Keratinocyte (primary cell): ENCODE results near the gene TALDO1. TPM values are rescaled to one million over a fixed set of nuclear protein-coding genes. Genes with fewer than 3 reads are reported as not detected.

Experiments
- DNase-seq: peaks from one replicate; pipeline ENCODE4 v3.0.0-alpha.2; 2011; ENCODE audit warnings: low read depth, missing footprints, low spot score
- FAIRE-seq: peaks from 2 replicates; lab custom pipeline; 2011; peaks lifted over from hg19 to GRCh38; lab: Jason Lieb, UNC
- H2AFZ ChIP-seq: 2 replicates; pipeline ENCODE4 v1.6.0; 2012; ENCODE audit warnings: low read length, control low read depth, inconsistent platforms; ENCODE audit not compliant: control insufficient read depth
- H3K27ac ChIP-seq: 2 replicates; pipeline ENCODE4 v1.5.1; 2011; ENCODE audit warnings: low read length; ENCODE audit not compliant: control insufficient read depth, insufficient read depth
- H3K27me3 ChIP-seq: 3 replicates; pipeline ENCODE4 v1.6.0; 2011; ENCODE audit warnings: low read length; ENCODE audit not compliant: control insufficient read depth, insufficient read depth; ENCODE audit errors: extremely low read depth
- H3K36me3 ChIP-seq, 2 experiments: 2 replicates in 1 of 2; 3 replicates in 1 of 2; pipeline ENCODE4 v1.5.1; 2011; ENCODE audit warnings: low read length in 2 of 2, mild to moderate bottlenecking in 1 of 2; ENCODE audit not compliant: control insufficient read depth in 2 of 2, insufficient read depth in 2 of 2; ENCODE audit errors: extremely low read depth in 1 of 2
- H3K4me1 ChIP-seq: 3 replicates; pipeline ENCODE4 v1.5.1; 2011; ENCODE audit warnings: low read length; ENCODE audit not compliant: control insufficient read depth, insufficient read depth; ENCODE audit errors: extremely low read depth
- H3K4me2 ChIP-seq: 3 replicates; pipeline ENCODE4 v1.6.0; 2011; ENCODE audit warnings: low read depth, low read length; ENCODE audit not compliant: control insufficient read depth, insufficient read depth; ENCODE audit errors: extremely low read depth
- H3K4me3 ChIP-seq, 3 experiments: fragments of 200-600 bp in 1 of 3; sonication (generic) in 1 of 3; 2 replicates in 2 of 3; 3 replicates in 1 of 3; pipeline ENCODE4 v1.5.1; 2011 to 2016; ENCODE audit warnings: low read length in 3 of 3, mild to moderate bottlenecking in 3 of 3, control low read depth in 2 of 3, inconsistent platforms in 1 of 3, low read depth in 1 of 3, mixed read lengths in 1 of 3, mixed run types in 1 of 3, moderate library complexity in 1 of 3; ENCODE audit not compliant: control insufficient read depth in 2 of 3, insufficient read depth in 2 of 3; ENCODE audit errors: extremely low read depth in 1 of 3
- H3K79me2 ChIP-seq: 2 replicates; pipeline ENCODE4 v1.6.0; 2012; ENCODE audit warnings: low read length; ENCODE audit not compliant: control insufficient read depth, insufficient read depth
- H3K9ac ChIP-seq: 3 replicates; pipeline ENCODE4 v1.6.0; 2011; ENCODE audit warnings: low read length; ENCODE audit not compliant: control insufficient read depth, insufficient read depth; ENCODE audit errors: extremely low read depth
- H3K9me1 ChIP-seq: 3 replicates; pipeline ENCODE4 v1.6.0; 2011; ENCODE audit warnings: low read length; ENCODE audit not compliant: control insufficient read depth, insufficient read depth; ENCODE audit errors: extremely low read depth
- H3K9me3 ChIP-seq: 2 replicates; pipeline ENCODE4 v1.5.1; 2012; ENCODE audit warnings: low read depth, low read length; ENCODE audit not compliant: control insufficient read depth
- H4K20me1 ChIP-seq: 3 replicates; pipeline ENCODE4 v1.6.0; 2011; ENCODE audit warnings: low read length; ENCODE audit not compliant: control insufficient read depth, insufficient read depth; ENCODE audit errors: extremely low read depth
- EZH2 ChIP-seq: IDR thresholded peaks from one replicate; pipeline ENCODE4 v1.6.1; 2012; ENCODE audit warnings: inconsistent platforms, mild to moderate bottlenecking, low read length, moderate library complexity
- dilution Hi-C: fragments of 300-500 bp; cut with MboI; formaldehyde crosslinking; loops from one replicate; pipeline ENCODE4 v1.7.0; 2020; ENCODE audit warnings: low sequenced_read_pairs; ENCODE audit not compliant: extremely low pct_ligation_motif_present
- polyA plus RNA-seq, 5 experiments: library from polyadenylated mRNA; depleted of rRNA in 3 of 5; stranded (reverse) in 3 of 5; stranded (forward) in 1 of 5; unstranded in 1 of 5; fragments of >200 nt; gene quantifications; 1 replicate in 1 of 5; 2 replicates in 3 of 5; 3 replicates in 1 of 5; pipeline versions ENCODE4 v1.2.1 to v1.2.3, GENCODE V29; 2011 to 2012; ENCODE audit warnings: missing spikeins in 2 of 5, low read depth in 1 of 5, low replicate concordance in 1 of 5
- TF ChIP-seq, protein P1 (sequence below), 3 experiments: IDR thresholded peaks in 1 of 3; conservative IDR thresholded peaks in 1 of 3; optimal IDR thresholded peaks in 1 of 3; 2 replicates in 2 of 3; 3 replicates in 1 of 3; pipeline versions ENCODE3 to v1.5.1; 2011; ENCODE audit warnings: low read length in 3 of 3, mild to moderate bottlenecking in 3 of 3, moderate library complexity in 2 of 3, control low read depth in 1 of 3, inconsistent platforms in 1 of 3; ENCODE audit not compliant: insufficient read depth in 2 of 3; ENCODE audit errors: extremely low read depth in 1 of 3

TALDO1 gene
- polyA plus RNA-seq, 1 donor (not counting 4 experiments of a cell fraction or from before 2014, with no cell fraction given), result 162 TPM

DNA sequence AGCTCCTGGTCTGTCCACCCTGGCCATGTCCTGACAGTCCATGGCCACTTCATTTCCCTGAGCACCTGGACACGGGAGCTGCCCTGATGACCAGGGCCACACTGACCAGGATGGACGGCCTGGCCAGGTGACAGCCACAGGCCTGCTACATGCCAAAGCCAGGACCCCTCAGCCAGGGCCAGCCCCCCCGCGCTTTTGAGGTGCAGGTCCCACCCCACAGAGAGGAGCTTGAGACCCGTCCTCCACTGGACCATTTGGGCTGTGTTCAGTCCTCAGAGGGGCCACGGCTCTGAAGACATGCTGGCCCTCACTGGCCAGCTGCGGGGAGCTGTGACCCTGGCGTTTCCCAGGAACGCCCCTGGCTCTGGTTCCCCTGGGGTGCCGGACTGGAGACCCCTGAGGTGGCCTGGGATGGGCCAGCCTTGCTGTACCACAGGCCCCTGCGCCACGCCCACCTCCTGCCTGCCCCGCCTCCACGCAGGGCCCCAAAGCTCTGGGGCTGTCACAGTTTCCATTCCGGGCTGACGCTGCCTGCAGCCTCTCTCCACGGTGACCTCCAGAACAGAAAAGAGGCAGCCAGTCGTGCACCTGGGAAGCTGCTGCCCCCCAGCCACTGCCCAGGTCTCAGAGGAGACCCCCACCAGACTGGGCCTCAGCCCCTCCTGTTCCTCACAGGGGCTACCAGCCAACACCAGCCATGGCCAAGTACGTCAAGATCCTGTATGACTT, 23.1 kb upstream of the TALDO1 start:
- Histone ChIP-seq H3K9me3 (no peaks in the 10 kb centered on the region), H3K9ac (no peak overlapping the region), H3K36me3 (peaks cover 30 to 34% of the 10 kb centered on the region in 2 experiments), H3K27ac (no peak overlapping the region), H3K79me2 (no peaks in the 10 kb centered on the region), H3K4me2 (no peak overlapping the region), H2AFZ (no peak overlapping the region), H3K9me1 (no peaks in the 10 kb centered on the region), H4K20me1 (peaks cover 2% of the 10 kb centered on the region), H3K4me3 (no peak overlapping the region), H3K27me3 (no peaks in the 10 kb centered on the region), H3K4me1 (peaks cover 12% of the 10 kb centered on the region)
- TF ChIP-seq EZH2, result no peak
- TF ChIP-seq, protein P1, sequence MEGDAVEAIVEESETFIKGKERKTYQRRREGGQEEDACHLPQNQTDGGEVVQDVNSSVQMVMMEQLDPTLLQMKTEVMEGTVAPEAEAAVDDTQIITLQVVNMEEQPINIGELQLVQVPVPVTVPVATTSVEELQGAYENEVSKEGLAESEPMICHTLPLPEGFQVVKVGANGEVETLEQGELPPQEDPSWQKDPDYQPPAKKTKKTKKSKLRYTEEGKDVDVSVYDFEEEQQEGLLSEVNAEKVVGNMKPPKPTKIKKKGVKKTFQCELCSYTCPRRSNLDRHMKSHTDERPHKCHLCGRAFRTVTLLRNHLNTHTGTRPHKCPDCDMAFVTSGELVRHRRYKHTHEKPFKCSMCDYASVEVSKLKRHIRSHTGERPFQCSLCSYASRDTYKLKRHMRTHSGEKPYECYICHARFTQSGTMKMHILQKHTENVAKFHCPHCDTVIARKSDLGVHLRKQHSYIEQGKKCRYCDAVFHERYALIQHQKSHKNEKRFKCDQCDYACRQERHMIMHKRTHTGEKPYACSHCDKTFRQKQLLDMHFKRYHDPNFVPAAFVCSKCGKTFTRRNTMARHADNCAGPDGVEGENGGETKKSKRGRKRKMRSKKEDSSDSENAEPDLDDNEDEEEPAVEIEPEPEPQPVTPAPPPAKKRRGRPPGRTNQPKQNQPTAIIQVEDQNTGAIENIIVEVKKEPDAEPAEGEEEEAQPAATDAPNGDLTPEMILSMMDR (optimal IDR thresholded peaks at IDR 0.05 in 1 of 3, IDR thresholded peaks at IDR 0.05 in 1 of 3, conservative IDR thresholded peaks at IDR 0.05 in 1 of 3; ENCODE audit: extremely low read depth in 1 of 3, insufficient read depth in 2 of 3, low read length in 3 of 3), result no peak
- FAIRE-seq (no peak), DNase-seq (no peak)
- dilution Hi-C loops, result no loop called here

DNA sequence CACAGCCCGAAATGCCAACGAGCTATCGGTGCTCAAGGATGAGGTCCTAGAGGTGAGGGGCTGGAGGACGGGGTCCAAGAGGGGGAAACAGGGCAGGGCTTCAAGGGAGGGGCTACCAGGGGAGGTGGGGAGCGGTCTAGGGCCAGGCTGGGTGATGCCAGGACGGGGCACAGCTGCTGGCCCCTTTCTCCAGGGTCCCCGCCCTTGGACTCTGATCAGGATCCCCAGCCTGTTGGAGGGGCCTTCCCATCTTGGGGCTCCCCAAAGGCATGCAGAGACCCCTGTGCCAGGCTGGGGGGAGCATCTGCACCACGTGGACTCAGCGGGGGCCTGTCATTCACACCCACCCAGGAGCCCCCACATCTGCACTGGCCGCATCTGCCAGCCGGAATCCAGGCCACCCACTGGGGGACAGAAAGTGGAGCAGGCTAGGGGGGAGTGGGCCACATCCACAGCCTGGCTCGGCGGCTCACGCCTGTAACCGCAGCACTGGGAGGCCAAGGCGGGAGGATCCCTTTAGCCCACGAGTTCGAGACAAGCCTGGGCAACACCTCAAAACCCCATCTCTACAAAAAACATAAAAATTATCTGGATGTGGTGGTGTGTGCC, 22.4 kb upstream of the TALDO1 start:
- Histone ChIP-seq H3K9ac (no peak overlapping the region), H3K79me2 (no peaks in the 10 kb centered on the region), H2AFZ (no peak overlapping the region), H3K27ac (no peak overlapping the region), H4K20me1 (peaks cover 2% of the 10 kb centered on the region), H3K4me3 (no peak overlapping the region), H3K36me3 (peaks cover 30 to 34% of the 10 kb centered on the region in 2 experiments), H3K9me3 (no peaks in the 10 kb centered on the region), H3K9me1 (no peaks in the 10 kb centered on the region), H3K27me3 (no peaks in the 10 kb centered on the region), H3K4me1 (peaks cover 12% of the 10 kb centered on the region), H3K4me2 (no peak overlapping the region)
- TF ChIP-seq, protein P1 (optimal IDR thresholded peaks at IDR 0.05 in 1 of 3, IDR thresholded peaks at IDR 0.05 in 1 of 3, conservative IDR thresholded peaks at IDR 0.05 in 1 of 3; ENCODE audit: extremely low read depth in 1 of 3, insufficient read depth in 2 of 3, low read length in 3 of 3), result no peak
- TF ChIP-seq EZH2, result no peak
- dilution Hi-C loops, result no loop called here
- FAIRE-seq, result no peak
- DNase-seq, result no peak
